Gastroesophageal sphincter (tissue), 3 donors: Measurements from ENCODE around the gene ABHD10.

Experiments
- CTCF ChIP-seq, 4 experiments: fragments of 200-600 bp in 2 of 4; fragments of 450-650 bp in 2 of 4; sonication (generic) in 1 of 4; IDR thresholded peaks; one replicate each; pipeline ENCODE4 v1.5.1; 2017 to 2019; ENCODE audit warnings: antibody characterized with exemption in 4 of 4, mild to moderate bottlenecking in 2 of 4, moderate library complexity in 2 of 4
- POLR2AphosphoS5 ChIP-seq: sonication (generic); formaldehyde crosslinking; IDR thresholded peaks from one replicate; pipeline ENCODE4 v1.6.1; 2017; ENCODE audit warnings: antibody characterized with exemption

- no peak for TF ChIP-seq CTCF (IDR thresholded peaks at IDR 0.05)
- no peak for TF ChIP-seq POLR2AphosphoS5
Measured at GRCh38 chr3:112004187-112004586, 25.4 kb downstream of the ABHD10 start.
